Aorta (tissue), 5 donors: Measurements from ENCODE around the gene RUSC2. TPM values are rescaled to one million over a fixed set of nuclear protein-coding genes. Genes with fewer than 3 reads are reported as not detected.
"Not testable (repeated sequence)": the region's sequence is repeated elsewhere in the genome, so short reads cannot be mapped to it uniquely, and the experiment has no call there.

Experiments
- ATAC-seq: fragments of 200-7000 bp; cut with Tn5 transposase; one replicate; pipeline ENCODE4 v1.9.1; 2022; ENCODE audit warnings: moderate library complexity; ENCODE audit not compliant: low FRiP score
- DNase-seq, 2 donors: peaks; one replicate each; pipeline ENCODE4 v3.0.0-alpha.2; 2020
- H3K27ac ChIP-seq, 2 donors: one replicate each; pipeline ENCODE4 v1.5.1; 2013; ENCODE audit warnings: low read length in 2 of 2, mild to moderate bottlenecking in 2 of 2, moderate library complexity in 2 of 2, control low read depth in 1 of 2, inconsistent platforms in 1 of 2, low read depth in 1 of 2
- H3K27me3 ChIP-seq, 2 donors: one replicate each; pipeline ENCODE4 v1.6.1; 2013; ENCODE audit warnings: control low read depth in 1 of 2, low read length in 1 of 2, mild to moderate bottlenecking in 1 of 2, moderate library complexity in 1 of 2; ENCODE audit not compliant: insufficient read depth in 2 of 2, control insufficient read depth in 1 of 2
- H3K36me3 ChIP-seq, 2 donors: one replicate each; pipeline ENCODE4 v1.6.1; 2013; ENCODE audit warnings: control low read depth in 1 of 2, low read length in 1 of 2, mild to moderate bottlenecking in 1 of 2; ENCODE audit not compliant: insufficient read depth in 2 of 2, control insufficient read depth in 1 of 2
- H3K4me1 ChIP-seq, 2 donors: one replicate each; pipeline ENCODE4 v1.6.1; 2013; ENCODE audit warnings: low read length in 2 of 2, control low read depth in 1 of 2, mild to moderate bottlenecking in 1 of 2, moderate library complexity in 1 of 2; ENCODE audit not compliant: insufficient read depth in 2 of 2, control insufficient read depth in 1 of 2
- H3K4me3 ChIP-seq, 2 donors: one replicate each; pipeline ENCODE4 v1.5.1; 2013; ENCODE audit warnings: low read length in 2 of 2, control low read depth in 1 of 2, mild to moderate bottlenecking in 1 of 2
- H3K9me3 ChIP-seq: one replicate; pipeline ENCODE4 v1.6.1; 2013; ENCODE audit warnings: mild to moderate bottlenecking, low read length; ENCODE audit not compliant: control insufficient read depth
- WGBS, 2 donors: extraction: QIAGEN DNeasy Blood & Tissue Kit; methylation state at CpG; one replicate each; pipeline ENCODE4 v1.1.7; 2013; 5-methylcytosine and 5-hydroxymethylcytosine counted together
- intact Hi-C, 2 donors: fragments of 100-400 bp; cut with DNase I; formaldehyde crosslinking; loops; one replicate each; pipeline versions ENCODE4 v1.14.2 to v1.15.0; 2022
- polyA plus RNA-seq, 2 donors: library from polyadenylated mRNA; stranded (reverse); fragments of 200-250 nt; gene quantifications; one replicate each; pipeline ENCODE4 v1.2.3, GENCODE V29; 2013
- total RNA-seq, 2 donors: library from RNA; stranded (reverse); fragmentation: NEBNext Ultra II Directional; extraction: Animal tissue kit (Norgen Biotek cat#: 25700); gene quantifications; one replicate each; pipeline ENCODE4 v1.2.1, GENCODE V29; 2021
- donor health status: healthy with polysubstance abuse.
- donor health status: Bipolar disorder and iron deficiency.
- donor health status: DM: no; HTN: no; CAD: no.
- donor health status: DM: no; HTN: no; CAD: no.
- donor health status: DM: yes; HTN: yes; CAD: no.

RUSC2 gene
- total and polyA plus RNA-seq, 4 donors, result 11.0 to 112 (median 62.0) TPM

GRCh38 chr9:35522700-35523099 is 32.8 kb downstream of the RUSC2 start:
- Histone ChIP-seq H3K36me3 (peaks cover 0 to 2% of the 10 kb centered on the region in 2 donors), H3K27me3 (no peaks in the 10 kb centered on the region), H3K4me3 (no peak overlapping the region), H3K27ac (peak overlapping the region; percentile 44 to 59), H3K4me1 (peaks cover 22 to 36% of the 10 kb centered on the region in 2 donors), H3K9me3 (no peaks in the 10 kb centered on the region)
- WGBS, 2 donors, result 85 to 89% methylated on average over 1 of the region's 1 CpG
- intact Hi-C loops, result no loop called here
- DNase-seq, result no peak
- no peak for ATAC-seq

- H3K36me3 ChIP-seq, H3K9me3 ChIP-seq, H3K4me3 ChIP-seq, DNase-seq, ATAC-seq, H3K27me3 ChIP-seq, intact Hi-C loops: not testable (repeated sequence)
- H3K27ac ChIP-seq, result peak overlapping the region in 1 of 2 donors; percentile 17
- peaks cover 18 to 33% of the 10 kb centered on the region in 2 donors for H3K4me1 ChIP-seq
Measured at GRCh38 chr9:35523556-35523955, 33.6 kb downstream of the RUSC2 start.

DNA sequence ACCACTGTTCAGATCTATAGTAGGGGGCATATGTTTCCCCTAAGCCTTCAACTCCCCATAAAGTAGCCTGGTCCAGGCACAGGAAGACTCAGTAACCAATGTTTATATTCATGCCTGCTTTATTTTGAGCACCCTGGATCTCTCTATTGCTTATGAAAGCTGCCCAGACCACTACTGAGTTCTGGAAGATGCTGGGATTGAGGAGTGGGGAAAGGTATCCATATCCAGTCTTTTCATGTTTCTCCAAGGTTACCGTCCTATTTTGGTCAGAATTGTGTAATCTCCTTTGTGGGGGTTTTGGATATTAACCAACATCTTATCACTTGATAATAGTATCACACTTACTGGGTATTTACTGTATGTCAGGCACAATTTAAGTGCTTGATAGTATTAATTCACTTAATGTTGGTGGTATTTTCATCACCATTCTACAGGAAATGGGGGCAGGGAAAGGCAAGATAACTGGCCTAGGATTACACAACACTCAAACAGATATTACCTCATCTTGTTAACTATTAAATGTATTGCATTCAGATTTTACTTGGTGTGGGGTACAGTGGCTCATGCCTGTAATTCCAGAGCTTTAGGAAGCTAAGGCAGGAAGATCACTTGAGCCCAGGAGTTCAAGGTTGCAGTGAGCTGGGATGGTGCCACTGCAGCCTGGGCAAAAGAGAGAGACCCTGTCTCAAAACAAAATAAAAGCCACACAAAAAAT is 36.3 kb downstream of the RUSC2 start:
- no peak for DNase-seq
- Histone ChIP-seq H3K27ac (peak overlapping the region; percentile 24 to 47), H3K9me3 (no peaks in the 10 kb centered on the region), H3K36me3 (peaks cover 0 to 2% of the 10 kb centered on the region in 2 donors), H3K4me3 (no peak overlapping the region), H3K4me1 (peaks cover 8 to 20% of the 10 kb centered on the region in 2 donors), H3K27me3 (no peaks in the 10 kb centered on the region)
- 4 to 7% methylated on average over 1 of the region's 1 CpG for WGBS, 2 donors
- ATAC-seq, result peak; percentile 54
- intact Hi-C loops, result no loop called here

GRCh38 chr9:35529161-35529823 is 39.4 kb downstream of the RUSC2 start:
- Histone ChIP-seq H3K36me3 (peaks cover 0 to 2% of the 10 kb centered on the region in 2 donors), H3K27me3 (no peaks in the 10 kb centered on the region), H3K27ac (no peak overlapping the region), H3K9me3 (no peaks in the 10 kb centered on the region), H3K4me1 (peaks cover 8 to 10% of the 10 kb centered on the region in 2 donors), H3K4me3 (no peak overlapping the region)
- DNase-seq, result no peak
- ATAC-seq, result no peak
- intact Hi-C loops, result no loop called here
- 14 to 25% methylated on average over 3 of the region's 3 CpGs for WGBS, 2 donors

GRCh38 chr9:35533398-35533797 is 43.5 kb downstream of the RUSC2 start:
- no peak for ATAC-seq
- no peak for DNase-seq
- intact Hi-C loops, result no loop called here
- no peak overlapping the region for H3K4me3 ChIP-seq
- H3K4me1 ChIP-seq, result peaks cover 4% of the 10 kb centered on the region in 2 donors
- no peaks in the 10 kb centered on the region for H3K27me3 ChIP-seq
- no peak overlapping the region for H3K27ac ChIP-seq
- H3K9me3 ChIP-seq, result no peaks in the 10 kb centered on the region
- H3K36me3 ChIP-seq, result no peaks in the 10 kb centered on the region

- ATAC-seq, H3K4me3 ChIP-seq, H3K9me3 ChIP-seq, H3K27ac ChIP-seq, H3K4me1 ChIP-seq, H3K27me3 ChIP-seq, H3K36me3 ChIP-seq, DNase-seq: not testable (repeated sequence)
- intact Hi-C loops, result loop anchor here in 1 of 2 donors (5.0 kb wide), 1 partner anchor 43 kb away; the partner anchor contains the start of gene RUSC2
- 92 to 96% methylated on average over 3 of the region's 3 CpGs for WGBS, 2 donors
Measured at GRCh38 chr9:35534921-35535320, 45.0 kb downstream of the RUSC2 start.

- Histone ChIP-seq H3K4me1 (peaks cover 0 to 16% of the 10 kb centered on the region in 2 donors), H3K4me3 (no peak overlapping the region), H3K27ac (peak overlapping the region; percentile 62 to 64), H3K9me3 (no peaks in the 10 kb centered on the region), H3K36me3 (no peaks in the 10 kb centered on the region), H3K27me3 (no peaks in the 10 kb centered on the region)
- 20 to 32% methylated on average over 3 of the region's 3 CpGs for WGBS, 2 donors
- peak; percentile 58 for ATAC-seq
- intact Hi-C loops, result loop anchor here in 1 of 2 donors (5.0 kb wide), 1 partner anchor 46 kb away; the partner anchor contains the start of gene RUSC2
- DNase-seq, result no peak
Measured at GRCh38 chr9:35537913-35538312, 48.0 kb downstream of the RUSC2 start.

- no peaks in the 10 kb centered on the region for H3K27me3 ChIP-seq
- H3K27ac ChIP-seq, result peak overlapping the region; percentile 62 to 64
- peaks cover 0 to 16% of the 10 kb centered on the region in 2 donors for H3K4me1 ChIP-seq
- no peaks in the 10 kb centered on the region for H3K9me3 ChIP-seq
- ATAC-seq, result peak; percentile 92
- DNase-seq, result peak; percentile 87 to 91
- intact Hi-C loops, result loop anchor here in 1 of 2 donors (5.0 kb wide), 1 partner anchor 46 kb away; the partner anchor contains the start of gene RUSC2
- WGBS, 2 donors, result 1 to 5% methylated on average over 18 of the region's 18 CpGs
- H3K36me3 ChIP-seq, result no peaks in the 10 kb centered on the region
- H3K4me3 ChIP-seq, result peak overlapping the region in 1 of 2 donors; percentile 22
Measured at GRCh38 chr9:35538361-35539234, 48.7 kb downstream of the RUSC2 start.
